Osteocyte (in vitro differentiated cells): ENCODE data around the gene GET3. TPM values are rescaled to one million over a fixed set of nuclear protein-coding genes. Genes with fewer than 3 reads are reported as not detected.

Source experiments
- DNase-seq: peaks from one replicate; pipeline ENCODE4 v3.0.0; 2021; ENCODE audit warnings: mixed read lengths; ENCODE audit not compliant: unreplicated experiment; ENCODE audit errors: extremely low spot score
- H3K27ac Mint-ChIP-seq: one replicate; pipeline ENCODE4 v1.8.0; 2021; ENCODE audit warnings: mild to moderate bottlenecking, mixed read lengths; ENCODE audit not compliant: unreplicated experiment
- H3K27me3 Mint-ChIP-seq: one replicate; pipeline ENCODE4 v1.8.0; 2021; ENCODE audit warnings: mixed read lengths; ENCODE audit not compliant: unreplicated experiment
- H3K36me3 Mint-ChIP-seq: one replicate; pipeline ENCODE4 v1.8.0; 2021; ENCODE audit warnings: mixed read lengths; ENCODE audit not compliant: unreplicated experiment
- H3K4me1 Mint-ChIP-seq: one replicate; pipeline ENCODE4 v1.8.0; 2021; ENCODE audit warnings: mixed read lengths; ENCODE audit not compliant: unreplicated experiment
- H3K4me3 Mint-ChIP-seq: one replicate; pipeline ENCODE4 v1.8.0; 2021; ENCODE audit warnings: mild to moderate bottlenecking, moderate library complexity, mixed read lengths; ENCODE audit not compliant: unreplicated experiment
- H3K9me3 Mint-ChIP-seq: one replicate; pipeline ENCODE4 v1.8.0; 2021; ENCODE audit warnings: mixed read lengths; ENCODE audit not compliant: unreplicated experiment
- total RNA-seq: library from RNA; stranded (reverse); gene quantifications from 2 replicates; pipeline ENCODE4 v1.2.1, GENCODE V29; 2021
- TF ChIP-seq, protein P1 (sequence below): fragments of 200-600 bp; sonication (generic); IDR thresholded peaks from 2 replicates; pipeline ENCODE4 v1.5.0; 2021; ENCODE audit warnings: antibody characterized with exemption, mild to moderate bottlenecking, moderate library complexity

GET3 gene
- total RNA-seq, 1 donor from 2014 or later = 72.1 TPM

DNA sequence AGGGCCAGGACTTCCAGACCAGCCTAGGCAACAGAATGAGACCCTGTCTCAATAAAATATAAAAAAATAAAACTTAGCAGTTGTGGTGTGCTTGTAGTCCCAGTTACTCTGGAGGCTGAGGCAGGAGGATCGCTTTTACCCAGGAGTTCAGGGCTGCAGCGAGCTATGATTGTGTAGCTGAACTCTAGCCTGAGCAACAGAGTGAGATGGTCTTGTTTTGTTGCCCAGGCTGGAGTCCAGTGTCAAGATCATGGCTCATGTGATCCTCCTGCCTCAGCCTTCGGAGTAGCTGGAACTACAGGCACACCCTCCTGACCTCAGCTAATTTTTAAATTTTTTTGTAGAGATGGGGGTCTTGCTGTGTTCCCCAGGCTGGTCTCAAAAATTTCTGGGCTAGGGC, 49.7 kb downstream of the GET3 start:
- no peaks in the 10 kb centered on the region for H3K27me3 Mint-ChIP-seq
- DNase-seq = no peak
- H3K4me3 Mint-ChIP-seq = no peak overlapping the region
- H3K27ac Mint-ChIP-seq = peak overlapping the region; percentile 85
- peaks cover 38% of the 10 kb centered on the region for H3K4me1 Mint-ChIP-seq
- H3K36me3 Mint-ChIP-seq = no peaks in the 10 kb centered on the region
- H3K9me3 Mint-ChIP-seq = no peaks in the 10 kb centered on the region
- TF ChIP-seq, protein P1, sequence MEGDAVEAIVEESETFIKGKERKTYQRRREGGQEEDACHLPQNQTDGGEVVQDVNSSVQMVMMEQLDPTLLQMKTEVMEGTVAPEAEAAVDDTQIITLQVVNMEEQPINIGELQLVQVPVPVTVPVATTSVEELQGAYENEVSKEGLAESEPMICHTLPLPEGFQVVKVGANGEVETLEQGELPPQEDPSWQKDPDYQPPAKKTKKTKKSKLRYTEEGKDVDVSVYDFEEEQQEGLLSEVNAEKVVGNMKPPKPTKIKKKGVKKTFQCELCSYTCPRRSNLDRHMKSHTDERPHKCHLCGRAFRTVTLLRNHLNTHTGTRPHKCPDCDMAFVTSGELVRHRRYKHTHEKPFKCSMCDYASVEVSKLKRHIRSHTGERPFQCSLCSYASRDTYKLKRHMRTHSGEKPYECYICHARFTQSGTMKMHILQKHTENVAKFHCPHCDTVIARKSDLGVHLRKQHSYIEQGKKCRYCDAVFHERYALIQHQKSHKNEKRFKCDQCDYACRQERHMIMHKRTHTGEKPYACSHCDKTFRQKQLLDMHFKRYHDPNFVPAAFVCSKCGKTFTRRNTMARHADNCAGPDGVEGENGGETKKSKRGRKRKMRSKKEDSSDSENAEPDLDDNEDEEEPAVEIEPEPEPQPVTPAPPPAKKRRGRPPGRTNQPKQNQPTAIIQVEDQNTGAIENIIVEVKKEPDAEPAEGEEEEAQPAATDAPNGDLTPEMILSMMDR = no peak

DNA sequence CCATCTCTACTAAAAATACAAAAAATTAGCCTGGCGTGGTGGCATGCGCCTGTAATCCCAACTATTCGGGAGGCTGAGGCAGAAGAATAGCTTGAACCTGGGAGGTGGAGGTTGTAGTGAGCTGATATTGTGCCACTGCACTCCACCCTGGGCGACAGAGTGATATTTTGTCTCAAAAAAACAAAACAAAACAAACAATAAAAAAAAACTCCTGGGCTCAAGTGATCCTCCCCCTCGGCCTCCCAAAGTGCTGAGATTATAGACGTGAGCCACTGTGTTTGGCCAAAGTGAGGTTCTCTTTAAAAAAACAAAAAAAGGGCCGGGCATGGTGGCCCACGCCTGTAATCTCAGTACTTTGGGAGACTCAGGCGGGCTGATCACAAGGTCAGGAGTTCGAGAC, 50.2 kb downstream of the GET3 start:
- no peak overlapping the region for H3K4me3 Mint-ChIP-seq
- H3K9me3 Mint-ChIP-seq = no peaks in the 10 kb centered on the region
- DNase-seq = no peak
- no peaks in the 10 kb centered on the region for H3K27me3 Mint-ChIP-seq
- TF ChIP-seq, protein P1 = no peak
- H3K4me1 Mint-ChIP-seq = peaks cover 34% of the 10 kb centered on the region
- no peaks in the 10 kb centered on the region for H3K36me3 Mint-ChIP-seq
- H3K27ac Mint-ChIP-seq = peak overlapping the region; percentile 98

DNA sequence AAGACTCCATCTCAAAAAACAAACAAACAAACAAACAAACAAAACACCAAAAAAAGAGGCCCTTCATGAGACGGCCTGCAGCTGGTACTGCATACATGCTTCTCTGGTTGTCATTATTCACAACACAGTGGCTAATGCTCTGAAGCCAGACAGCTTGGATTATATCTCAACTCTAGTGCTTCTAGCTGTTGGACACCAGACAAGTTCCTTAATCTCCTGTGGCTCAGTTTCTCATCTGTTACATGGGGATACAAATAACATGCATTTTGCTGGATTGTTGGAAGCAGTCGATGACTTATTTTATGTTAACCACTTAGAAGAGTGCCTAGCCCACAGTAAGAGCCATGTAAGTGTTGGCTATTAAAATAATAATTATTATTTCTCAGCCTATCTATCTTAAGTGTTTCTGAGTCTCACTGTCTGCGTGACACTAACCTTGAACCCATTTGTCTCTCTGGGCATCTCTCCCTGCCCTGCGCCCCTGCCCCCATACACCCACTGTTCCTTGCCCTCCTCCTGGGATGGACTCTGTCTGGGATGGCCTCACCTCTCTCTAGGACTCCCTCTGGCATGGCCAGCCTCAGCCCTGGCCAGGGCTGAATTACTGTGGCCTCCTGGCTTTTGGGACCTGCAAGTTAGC, 50.9 kb downstream of the GET3 start:
- no peaks in the 10 kb centered on the region for H3K9me3 Mint-ChIP-seq
- H3K27ac Mint-ChIP-seq = peak overlapping the region; percentile 98
- H3K4me1 Mint-ChIP-seq = peaks cover 34% of the 10 kb centered on the region
- no peaks in the 10 kb centered on the region for H3K27me3 Mint-ChIP-seq
- TF ChIP-seq, protein P1 = no peak
- H3K36me3 Mint-ChIP-seq = peaks cover under 1% of the 10 kb centered on the region
- DNase-seq = no peak
- H3K4me3 Mint-ChIP-seq = peak overlapping the region; percentile 70

DNA sequence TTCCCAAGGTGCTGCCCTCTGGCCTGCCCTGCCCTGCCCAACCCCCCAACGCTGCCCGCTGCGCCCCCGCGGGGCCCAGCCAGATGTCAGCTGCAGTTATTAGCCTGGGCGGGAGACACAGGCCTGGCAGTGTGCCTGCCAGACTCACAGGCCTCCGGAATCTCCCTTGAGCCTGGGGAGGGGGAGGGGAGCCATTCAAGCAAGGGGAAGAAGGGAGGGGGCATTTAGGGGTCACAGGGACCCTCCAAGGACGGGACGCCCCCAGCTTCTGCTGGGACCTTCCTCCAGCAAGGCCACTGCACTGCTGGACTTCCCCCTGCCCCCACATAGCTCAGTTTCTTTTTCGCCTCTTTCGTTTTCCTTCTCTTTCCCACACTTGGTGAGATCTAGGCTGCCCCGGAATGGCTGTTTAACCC, 51.4 kb downstream of the GET3 start:
- H3K4me3 Mint-ChIP-seq = peak overlapping the region; percentile 70
- H3K27ac Mint-ChIP-seq = peak overlapping the region; percentile 98
- H3K27me3 Mint-ChIP-seq = no peaks in the 10 kb centered on the region
- TF ChIP-seq, protein P1 = no peak
- H3K36me3 Mint-ChIP-seq = peaks cover 2% of the 10 kb centered on the region
- no peak for DNase-seq
- H3K9me3 Mint-ChIP-seq = no peaks in the 10 kb centered on the region
- peaks cover 34% of the 10 kb centered on the region for H3K4me1 Mint-ChIP-seq

DNA sequence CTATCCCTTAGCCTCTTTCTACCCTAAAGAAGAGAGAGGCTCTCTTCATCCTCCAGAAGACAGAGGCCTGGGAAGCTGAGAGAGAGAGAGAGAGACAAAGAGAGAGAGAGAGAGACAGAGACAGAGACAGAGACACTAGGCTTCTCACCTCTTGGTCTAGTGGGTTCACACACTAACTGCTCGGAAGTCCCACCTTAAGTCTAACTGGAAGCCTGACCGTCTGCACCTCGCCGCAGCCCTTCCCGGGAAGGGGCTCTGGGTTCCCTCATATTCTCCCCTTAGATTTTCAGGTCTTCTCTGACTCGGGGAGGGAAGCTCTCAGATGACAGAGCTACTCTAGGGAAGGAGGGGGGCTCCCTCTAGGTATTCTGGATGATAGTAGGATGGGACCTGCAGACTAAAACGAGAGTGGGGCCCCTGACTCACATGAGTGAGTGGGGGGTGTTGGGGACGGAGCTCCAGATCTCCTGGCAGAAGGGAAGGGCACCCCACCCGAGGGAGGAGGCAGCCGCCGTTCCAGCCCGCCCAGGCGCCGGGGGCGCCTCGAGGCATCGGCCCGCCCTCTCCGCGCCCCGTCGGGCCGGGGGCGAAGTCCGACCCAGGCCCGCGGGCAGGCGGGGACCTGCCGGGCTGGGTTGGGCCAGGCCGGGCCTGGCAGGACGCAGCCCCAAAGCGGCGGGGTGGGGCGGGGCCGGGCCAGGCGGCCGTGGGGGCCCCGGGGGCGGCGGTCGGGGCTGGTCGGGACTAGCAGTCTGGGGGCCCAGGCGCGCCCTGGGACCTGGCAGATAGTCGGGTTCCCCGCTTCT, 52.0 kb downstream of the GET3 start:
- Mint-ChIP-seq H3K4me1 (peaks cover 38% of the 10 kb centered on the region), H3K36me3 (peaks cover 2% of the 10 kb centered on the region), H3K9me3 (no peaks in the 10 kb centered on the region), H3K4me3 (peak overlapping the region; percentile 70), H3K27me3 (no peaks in the 10 kb centered on the region), H3K27ac (peak overlapping the region; percentile 98)
- no peak for DNase-seq
- TF ChIP-seq, protein P1 = no peak
